HG02973 (cell line): ENCODE measurements around the gene SERGEF.

Source experiments
- ATAC-seq: cut with Tn5 transposase; IDR thresholded peaks from one replicate; pipeline ENCODE4 v1.9.1; 2021; ENCODE audit warnings: moderate library complexity; ENCODE audit not compliant: unreplicated experiment

SERGEF gene

GRCh38 chr11:17760102-17761029 is 252.5 kb downstream of the SERGEF start:
- ATAC-seq = no peak

GRCh38 chr11:17755891-17756290 is 257.0 kb downstream of the SERGEF start:
- no peak for ATAC-seq

GRCh38 chr11:17753641-17754040 is 259.2 kb downstream of the SERGEF start:
- no peak for ATAC-seq

GRCh38 chr11:17753153-17753552 is 259.7 kb downstream of the SERGEF start:
- no peak for ATAC-seq

GRCh38 chr11:17752144-17752543 is 260.7 kb downstream of the SERGEF start:
- ATAC-seq = no peak

GRCh38 chr11:17751558-17751957 is 261.3 kb downstream of the SERGEF start:
- ATAC-seq = no peak

- no peak for ATAC-seq
Observed at GRCh38 chr11:17750801-17751165, 262.1 kb downstream of the SERGEF start.

GRCh38 chr11:17750013-17750800 is 262.6 kb downstream of the SERGEF start:
- ATAC-seq = no peak

GRCh38 chr11:17748761-17749721 is 263.8 kb downstream of the SERGEF start:
- no peak for ATAC-seq

- no peak for ATAC-seq
Observed at GRCh38 chr11:17748044-17748443, 264.8 kb downstream of the SERGEF start.

- no peak for ATAC-seq
Observed at GRCh38 chr11:17747131-17747955, 265.5 kb downstream of the SERGEF start.

GRCh38 chr11:17746096-17746495 is 266.8 kb downstream of the SERGEF start:
- no peak for ATAC-seq

GRCh38 chr11:17745023-17745772 is 267.6 kb downstream of the SERGEF start:
- ATAC-seq = no peak

GRCh38 chr11:17744151-17744940 is 268.5 kb downstream of the SERGEF start:
- ATAC-seq = no peak

- no peak for ATAC-seq
Observed at GRCh38 chr11:17743808-17744119, 269.1 kb downstream of the SERGEF start.

- ATAC-seq = no peak
Observed at GRCh38 chr11:17743026-17743807, 269.6 kb downstream of the SERGEF start.

- ATAC-seq = no peak
Observed at GRCh38 chr11:17742019-17742418, 270.8 kb downstream of the SERGEF start.

- ATAC-seq = no peak
Observed at GRCh38 chr11:17741487-17741886, 271.4 kb downstream of the SERGEF start.
